M059J (cell line): ENCODE measurements around the gene GPR101. TPM values are rescaled to one million over a fixed set of nuclear protein-coding genes. Genes with fewer than 3 reads are reported as not detected.
A peak's percentile ranks its signal among the peaks of the same experiment; 100 is the strongest.

ENCODE experiments used
- DNase-seq: peaks from one replicate; pipeline ENCODE4 v3.0.0-alpha.2; 2012; ENCODE audit warnings: low read depth
- total RNA-seq: library from RNA; depleted of rRNA; stranded (reverse); fragments of >200 nt; shearing (Covaris generic); gene quantifications from 2 replicates; pipeline ENCODE4 v1.2.3, GENCODE V29; 2014; rRNA removed

The GPR101 gene
- total RNA-seq: not detected in 2 replicates

GRCh38 chrX:137033774-137034507, at the start of gene GPR101:
Gene GPR101 (minus strand): TSS chrX:137033995. CDS start chrX:137031674, 2,321 bp downstream.
- DNase-seq: no peak

GRCh38 chrX:137081239-137081638, 47.4 kb upstream of the GPR101 start:
- DNase-seq: no peak

- no peak for DNase-seq
Observed at GRCh38 chrX:137072396-137072795, 38.6 kb upstream of the GPR101 start.

- no peak for DNase-seq
Observed at GRCh38 chrX:137071596-137071995, 37.8 kb upstream of the GPR101 start.

- no peak for DNase-seq
Observed at GRCh38 chrX:137067147-137067546, 33.4 kb upstream of the GPR101 start.

GRCh38 chrX:137062915-137063617, 29.3 kb upstream of the GPR101 start:
- DNase-seq: no peak

GRCh38 chrX:137058339-137059127, 24.7 kb upstream of the GPR101 start:
- DNase-seq: no peak

- no peak for DNase-seq
Observed at GRCh38 chrX:137052643-137053235, 18.9 kb upstream of the GPR101 start.

GRCh38 chrX:137051978-137052642, 18.3 kb upstream of the GPR101 start:
- DNase-seq: peak; percentile 47

GRCh38 chrX:137044893-137045292, 11.1 kb upstream of the GPR101 start:
- DNase-seq: no peak

GRCh38 chrX:137043736-137044135, 9.9 kb upstream of the GPR101 start:
- DNase-seq: no peak

- DNase-seq: no peak
Observed at GRCh38 chrX:137041329-137041728, 7.5 kb upstream of the GPR101 start.

- DNase-seq: no peak
Observed at GRCh38 chrX:137040113-137040794, 6.5 kb upstream of the GPR101 start.

GRCh38 chrX:137034508-137034872, 695 bp upstream of the GPR101 start:
- DNase-seq: no peak

- DNase-seq: no peak
Observed at GRCh38 chrX:137032841-137033773, 688 bp downstream of the GPR101 start.

GRCh38 chrX:137032341-137032694, 1.5 kb downstream of the GPR101 start:
- DNase-seq: no peak

- DNase-seq: peak; percentile 52
Observed at GRCh38 chrX:137031517-137032340, 2.1 kb downstream of the GPR101 start.

GRCh38 chrX:137031039-137031438, 2.8 kb downstream of the GPR101 start:
- DNase-seq: no peak

GRCh38 chrX:137028699-137029098, 5.1 kb downstream of the GPR101 start:
- DNase-seq: no peak
